HCT116 (cell line): Measurements from ENCODE around the gene BICRA.

Source experiments
- ELF1 ChIP-seq: IDR thresholded peaks from 2 replicates; pipeline ENCODE4 v1.6.1; 2012; ENCODE audit warnings: low read depth, borderline replicate concordance
- EZH2 ChIP-seq: fragments of 200-600 bp; sonication (generic); IDR thresholded peaks from 2 replicates; pipeline ENCODE4 v1.6.1; 2017; ENCODE audit warnings: antibody characterized with exemption, mixed run types
- JUND ChIP-seq: IDR thresholded peaks from 2 replicates; pipeline ENCODE4 v1.6.1; 2012
- POLR2A ChIP-seq: IDR thresholded peaks from 2 replicates; pipeline ENCODE4 v1.7.0; 2011; ENCODE audit warnings: borderline replicate concordance; ENCODE audit not compliant: insufficient read depth, insufficient read length; ENCODE audit errors: extremely low read depth
- SIN3A ChIP-seq: IDR thresholded peaks from 2 replicates; pipeline ENCODE4 v1.6.1; 2012; ENCODE audit warnings: low read depth
- SP1 ChIP-seq: IDR thresholded peaks from 2 replicates; pipeline ENCODE4 v1.6.1; 2012; ENCODE audit warnings: low read depth
- ZFX ChIP-seq: fragments of 450-650 bp; IDR thresholded peaks from 2 replicates; pipeline ENCODE4 v1.6.1; 2017
- ZNF274 ChIP-seq: fragments of 200-500 bp; sonication (Bioruptor generic); IDR thresholded peaks from 2 replicates; pipeline ENCODE4 v1.6.1; 2014; ENCODE audit warnings: mild to moderate bottlenecking, low read depth, low read length, inconsistent platforms
- TF ChIP-seq, protein P1 (sequence below), 3 experiments: fragments of 200-600 bp in 1 of 3; sonication (generic) in 1 of 3; IDR thresholded peaks in 2 of 3; conservative IDR thresholded peaks in 1 of 3; 2 replicates each; pipeline ENCODE4 v1.5.1; 2012 to 2017; ENCODE audit warnings: low read depth in 2 of 3, low read length in 2 of 3, antibody characterized with exemption in 1 of 3, borderline replicate concordance in 1 of 3, control low read depth in 1 of 3, mild to moderate bottlenecking in 1 of 3, mixed read lengths in 1 of 3, mixed run types in 1 of 3, moderate library complexity in 1 of 3; ENCODE audit not compliant: insufficient read depth in 1 of 3

DNA sequence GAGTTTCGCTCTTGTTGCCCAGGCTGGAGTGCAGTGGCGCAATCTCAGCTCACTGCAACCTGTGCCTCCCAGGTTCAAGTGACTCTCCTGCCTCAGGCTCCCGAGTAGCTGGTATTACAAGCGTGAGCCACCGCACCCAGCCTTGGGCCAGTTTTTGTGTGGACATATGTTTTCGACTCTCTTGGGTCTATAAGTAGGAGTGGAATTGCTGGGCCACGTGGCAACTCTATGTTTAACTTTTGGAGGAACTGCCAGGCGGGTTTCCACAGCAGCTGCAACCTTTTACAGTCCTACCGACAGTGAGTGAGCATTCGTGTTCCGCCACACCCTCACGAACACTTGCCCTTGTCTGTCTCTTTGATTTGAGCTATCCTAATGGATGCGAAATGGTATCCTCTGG, 44.9 kb downstream of the BICRA start:
- TF ChIP-seq, protein P1, sequence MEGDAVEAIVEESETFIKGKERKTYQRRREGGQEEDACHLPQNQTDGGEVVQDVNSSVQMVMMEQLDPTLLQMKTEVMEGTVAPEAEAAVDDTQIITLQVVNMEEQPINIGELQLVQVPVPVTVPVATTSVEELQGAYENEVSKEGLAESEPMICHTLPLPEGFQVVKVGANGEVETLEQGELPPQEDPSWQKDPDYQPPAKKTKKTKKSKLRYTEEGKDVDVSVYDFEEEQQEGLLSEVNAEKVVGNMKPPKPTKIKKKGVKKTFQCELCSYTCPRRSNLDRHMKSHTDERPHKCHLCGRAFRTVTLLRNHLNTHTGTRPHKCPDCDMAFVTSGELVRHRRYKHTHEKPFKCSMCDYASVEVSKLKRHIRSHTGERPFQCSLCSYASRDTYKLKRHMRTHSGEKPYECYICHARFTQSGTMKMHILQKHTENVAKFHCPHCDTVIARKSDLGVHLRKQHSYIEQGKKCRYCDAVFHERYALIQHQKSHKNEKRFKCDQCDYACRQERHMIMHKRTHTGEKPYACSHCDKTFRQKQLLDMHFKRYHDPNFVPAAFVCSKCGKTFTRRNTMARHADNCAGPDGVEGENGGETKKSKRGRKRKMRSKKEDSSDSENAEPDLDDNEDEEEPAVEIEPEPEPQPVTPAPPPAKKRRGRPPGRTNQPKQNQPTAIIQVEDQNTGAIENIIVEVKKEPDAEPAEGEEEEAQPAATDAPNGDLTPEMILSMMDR (IDR thresholded peaks at IDR 0.05 in 2 of 3, conservative IDR thresholded peaks at IDR 0.05 in 1 of 3; ENCODE audit: borderline replicate concordance in 1 of 3, insufficient read depth in 1 of 3, low read depth in 2 of 3, low read length in 2 of 3), result no peak
- no peak for TF ChIP-seq SIN3A
- no peak for TF ChIP-seq ELF1
- TF ChIP-seq EZH2, result no peak
- no peak for TF ChIP-seq SP1
- TF ChIP-seq POLR2A, result no peak
- TF ChIP-seq ZFX, result no peak
- TF ChIP-seq JUND, result no peak
- TF ChIP-seq ZNF274, result no peak
